BJ (cell line): ENCODE measurements around the gene MSH4. TPM values are rescaled to one million over a fixed set of nuclear protein-coding genes. Genes with fewer than 3 reads are reported as not detected.
"Not testable (repeated sequence)": the region's sequence is repeated elsewhere in the genome, so short reads cannot be mapped to it uniquely, and the experiment has no call there.

Experiments
- CTCF ChIA-PET: fragments of 350-600 bp; formaldehyde crosslinking; extraction: SDS; loops from one replicate; lab custom pipeline; 2021; ENCODE audit warnings: antibody characterized with exemption, inconsistent platforms; lab: Yijun Ruan, JAX
- POLR2A ChIA-PET: fragments of 300-600 bp; sonication (Branson Sonifier 250); formaldehyde crosslinking; extraction: SDS; loops from one replicate; lab custom pipeline; 2021; ENCODE audit warnings: antibody characterized with exemption; lab: Charles Lee
- DNase-seq: peaks from one replicate; pipeline ENCODE4 v3.0.0-alpha.2; 2011; ENCODE audit warnings: low read depth
- H3K27me3 ChIP-seq: 2 replicates; pipeline ENCODE4 v1.6.0; 2011; ENCODE audit warnings: low read length; ENCODE audit not compliant: control insufficient read depth, insufficient read depth
- H3K36me3 ChIP-seq: 2 replicates; pipeline ENCODE4 v1.5.1; 2011; ENCODE audit warnings: low read length; ENCODE audit not compliant: control insufficient read depth, insufficient read depth
- H3K4me3 ChIP-seq: 2 replicates; pipeline ENCODE4 v1.5.1; 2011; ENCODE audit warnings: low read depth, mild to moderate bottlenecking, control low read depth, low read length
- polyA plus RNA-seq: library from polyadenylated mRNA; depleted of rRNA; stranded (reverse); fragments of >200 nt; gene quantifications from 2 replicates; pipeline ENCODE4 v1.2.3, GENCODE V29; 2011
- TF ChIP-seq, protein P1 (sequence below): IDR thresholded peaks from 2 replicates; pipeline ENCODE4 v1.5.1; 2011; ENCODE audit warnings: low read depth, mild to moderate bottlenecking, control low read depth, inconsistent platforms, low read length, moderate library complexity; ENCODE audit not compliant: insufficient read depth

Gene MSH4
- polyA plus RNA-seq, 1 experiment = 0.04 TPM

DNA sequence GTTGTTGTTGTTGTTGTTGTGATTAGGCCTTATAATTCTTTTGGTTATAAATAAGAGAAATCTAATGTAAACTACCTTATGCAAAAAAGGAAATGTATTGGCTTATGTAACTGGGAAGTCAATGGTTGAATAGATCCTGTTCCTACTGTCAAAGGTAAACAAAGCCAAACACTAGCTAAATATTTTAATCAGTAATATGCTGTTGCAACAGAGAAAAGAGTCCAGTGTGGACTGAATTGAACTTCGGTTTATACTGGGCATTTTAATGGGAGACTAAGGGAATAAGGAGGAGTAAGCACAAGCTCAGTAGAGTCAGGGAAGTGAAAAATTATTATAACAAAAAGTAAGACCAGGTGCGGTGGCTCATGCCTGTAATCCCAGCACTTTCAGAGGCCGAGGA is 15.4 kb downstream of the MSH4 start:
- Histone ChIP-seq H3K27me3 (no peaks in the 10 kb centered on the region), H3K4me3 (no peak overlapping the region), H3K36me3 (no peaks in the 10 kb centered on the region)
- TF ChIP-seq, protein P1, sequence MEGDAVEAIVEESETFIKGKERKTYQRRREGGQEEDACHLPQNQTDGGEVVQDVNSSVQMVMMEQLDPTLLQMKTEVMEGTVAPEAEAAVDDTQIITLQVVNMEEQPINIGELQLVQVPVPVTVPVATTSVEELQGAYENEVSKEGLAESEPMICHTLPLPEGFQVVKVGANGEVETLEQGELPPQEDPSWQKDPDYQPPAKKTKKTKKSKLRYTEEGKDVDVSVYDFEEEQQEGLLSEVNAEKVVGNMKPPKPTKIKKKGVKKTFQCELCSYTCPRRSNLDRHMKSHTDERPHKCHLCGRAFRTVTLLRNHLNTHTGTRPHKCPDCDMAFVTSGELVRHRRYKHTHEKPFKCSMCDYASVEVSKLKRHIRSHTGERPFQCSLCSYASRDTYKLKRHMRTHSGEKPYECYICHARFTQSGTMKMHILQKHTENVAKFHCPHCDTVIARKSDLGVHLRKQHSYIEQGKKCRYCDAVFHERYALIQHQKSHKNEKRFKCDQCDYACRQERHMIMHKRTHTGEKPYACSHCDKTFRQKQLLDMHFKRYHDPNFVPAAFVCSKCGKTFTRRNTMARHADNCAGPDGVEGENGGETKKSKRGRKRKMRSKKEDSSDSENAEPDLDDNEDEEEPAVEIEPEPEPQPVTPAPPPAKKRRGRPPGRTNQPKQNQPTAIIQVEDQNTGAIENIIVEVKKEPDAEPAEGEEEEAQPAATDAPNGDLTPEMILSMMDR = no peak
- CTCF ChIA-PET = no interaction called here
- DNase-seq = no peak
- POLR2A ChIA-PET = interaction anchor here (0.5 kb wide), 1 partner anchor 215 kb away, joined by 7 read pairs; no protein-coding TSS in a partner anchor

GRCh38 chr1:75823596-75823995 is 26.9 kb downstream of the MSH4 start:
- CTCF ChIA-PET, H3K36me3 ChIP-seq, H3K27me3 ChIP-seq, H3K4me3 ChIP-seq, POLR2A ChIA-PET, DNase-seq: not testable (repeated sequence)

DNA sequence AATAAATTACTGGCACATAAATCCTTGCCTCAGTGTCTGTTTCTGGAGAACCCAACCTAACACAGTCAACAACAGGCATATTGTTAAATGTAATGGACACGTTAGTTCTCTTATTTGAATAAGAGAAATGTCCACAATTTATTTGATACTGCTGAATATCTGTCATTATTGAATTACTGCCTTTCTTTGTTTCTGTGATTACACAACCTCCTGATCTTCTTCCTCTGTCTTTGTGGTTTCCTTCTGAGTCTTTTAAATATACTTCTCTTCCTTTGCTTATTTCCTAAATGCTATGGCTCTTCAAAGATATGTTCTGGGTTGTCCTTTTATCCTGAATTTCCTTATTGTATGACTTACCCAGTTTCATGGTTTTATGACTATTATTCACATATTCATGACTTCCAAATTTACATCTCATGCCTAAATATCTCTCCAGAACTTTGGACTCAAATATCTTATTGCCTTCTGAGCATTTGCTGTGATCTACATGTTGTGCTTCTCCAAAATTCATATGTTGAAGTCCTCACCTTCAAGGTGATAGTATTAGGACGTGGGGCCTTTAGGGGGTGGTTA is 39.9 kb downstream of the MSH4 start:
- H3K27me3 ChIP-seq = no peaks in the 10 kb centered on the region
- no peak for DNase-seq
- no peak overlapping the region for H3K4me3 ChIP-seq
- no peaks in the 10 kb centered on the region for H3K36me3 ChIP-seq
- ChIA-PET POLR2A (no interaction called here), CTCF (no interaction called here)
- TF ChIP-seq, protein P1 = no peak

GRCh38 chr1:75838079-75838478 is 41.4 kb downstream of the MSH4 start:
- CTCF ChIA-PET = no interaction called here
- no peaks in the 10 kb centered on the region for H3K36me3 ChIP-seq
- H3K4me3 ChIP-seq = no peak overlapping the region
- POLR2A ChIA-PET = no interaction called here
- H3K27me3 ChIP-seq = no peaks in the 10 kb centered on the region
- TF ChIP-seq, protein P1 = no peak
- no peak for DNase-seq

DNA sequence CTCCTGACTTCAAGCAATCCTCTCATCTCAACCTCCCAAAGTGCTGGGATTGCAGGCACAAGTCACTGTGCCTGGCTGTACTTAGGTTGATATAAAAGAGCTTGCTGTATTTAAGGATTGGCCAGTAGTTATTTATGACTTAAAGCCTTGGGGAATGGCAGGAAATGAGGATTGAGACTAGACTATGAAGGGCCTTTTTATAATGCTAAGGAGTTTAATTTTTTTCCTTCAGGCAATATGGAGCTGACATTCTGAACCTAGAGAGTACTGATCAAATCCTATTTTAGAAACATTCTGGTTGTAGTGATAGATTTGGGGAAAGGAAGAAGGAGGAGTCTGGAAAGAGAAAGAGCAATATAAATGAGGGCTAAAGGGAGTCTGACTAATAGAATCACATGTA is 44.7 kb downstream of the MSH4 start:
- TF ChIP-seq, protein P1 = no peak
- CTCF ChIA-PET = no interaction called here
- Histone ChIP-seq H3K27me3 (no peaks in the 10 kb centered on the region), H3K4me3 (no peak overlapping the region), H3K36me3 (no peaks in the 10 kb centered on the region)
- DNase-seq = no peak
- POLR2A ChIA-PET = no interaction called here

DNA sequence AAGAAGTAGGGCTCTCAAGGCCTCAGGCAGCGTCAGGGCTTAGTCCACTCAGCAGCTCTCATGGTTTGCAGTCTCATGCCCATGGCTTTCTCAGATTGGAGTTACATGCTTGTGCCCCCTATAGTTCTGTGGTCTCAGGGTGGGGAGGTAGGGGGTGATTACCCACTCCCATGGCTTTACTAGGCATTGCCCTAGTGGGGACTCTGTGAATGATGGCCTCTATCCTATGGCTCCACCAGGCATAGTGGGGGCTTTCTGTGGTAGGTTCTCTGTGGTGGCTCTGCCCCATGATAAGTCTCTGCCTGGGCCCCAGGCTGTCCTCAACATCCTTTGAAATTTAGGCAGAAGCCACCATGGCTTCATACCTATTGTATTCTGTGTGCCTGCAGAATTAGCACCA is 48.9 kb downstream of the MSH4 start:
- no peaks in the 10 kb centered on the region for H3K36me3 ChIP-seq
- ChIA-PET POLR2A (no interaction called here), CTCF (no interaction called here)
- TF ChIP-seq, protein P1 = no peak
- no peak overlapping the region for H3K4me3 ChIP-seq
- no peak for DNase-seq
- no peaks in the 10 kb centered on the region for H3K27me3 ChIP-seq
